ENCODE measurements around the gene BCR.

DNA sequence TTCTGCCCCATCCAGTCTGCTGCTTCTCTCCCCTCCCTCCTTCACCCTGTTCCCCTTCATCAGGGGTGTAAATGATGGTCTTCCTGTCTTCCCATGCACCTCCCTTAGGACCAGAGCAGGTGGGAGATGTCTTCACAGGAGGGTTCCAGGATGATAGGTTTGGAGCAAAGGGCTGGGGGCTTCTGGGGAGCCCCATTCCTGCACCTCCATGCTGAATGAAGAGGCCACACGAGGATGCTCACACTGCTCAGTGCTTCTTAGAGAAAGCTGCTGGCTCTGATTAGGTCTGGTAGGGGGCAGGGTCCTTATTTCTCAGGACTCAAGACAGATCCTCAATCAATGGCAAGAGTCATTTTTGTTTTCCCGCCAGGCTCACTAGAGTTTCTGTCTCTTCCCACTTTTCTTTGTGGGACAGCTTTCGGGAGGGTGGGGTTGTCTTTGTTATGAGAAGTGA is 41.1 kb downstream of the BCR start:
- TF ChIP-seq, protein P1, sequence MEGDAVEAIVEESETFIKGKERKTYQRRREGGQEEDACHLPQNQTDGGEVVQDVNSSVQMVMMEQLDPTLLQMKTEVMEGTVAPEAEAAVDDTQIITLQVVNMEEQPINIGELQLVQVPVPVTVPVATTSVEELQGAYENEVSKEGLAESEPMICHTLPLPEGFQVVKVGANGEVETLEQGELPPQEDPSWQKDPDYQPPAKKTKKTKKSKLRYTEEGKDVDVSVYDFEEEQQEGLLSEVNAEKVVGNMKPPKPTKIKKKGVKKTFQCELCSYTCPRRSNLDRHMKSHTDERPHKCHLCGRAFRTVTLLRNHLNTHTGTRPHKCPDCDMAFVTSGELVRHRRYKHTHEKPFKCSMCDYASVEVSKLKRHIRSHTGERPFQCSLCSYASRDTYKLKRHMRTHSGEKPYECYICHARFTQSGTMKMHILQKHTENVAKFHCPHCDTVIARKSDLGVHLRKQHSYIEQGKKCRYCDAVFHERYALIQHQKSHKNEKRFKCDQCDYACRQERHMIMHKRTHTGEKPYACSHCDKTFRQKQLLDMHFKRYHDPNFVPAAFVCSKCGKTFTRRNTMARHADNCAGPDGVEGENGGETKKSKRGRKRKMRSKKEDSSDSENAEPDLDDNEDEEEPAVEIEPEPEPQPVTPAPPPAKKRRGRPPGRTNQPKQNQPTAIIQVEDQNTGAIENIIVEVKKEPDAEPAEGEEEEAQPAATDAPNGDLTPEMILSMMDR (IDR thresholded peaks at IDR 0.05; ENCODE audit: low read depth, low read length): no peak
- TF ChIP-seq POLR2A (IDR thresholded peaks at IDR 0.05; ENCODE audit: extremely low read depth, insufficient read length): no peak

Data from NB4 (cell line).